Psoas muscle (tissue), 8 donors: Measurements from ENCODE around the gene ARAP3. TPM values are rescaled to one million over a fixed set of nuclear protein-coding genes. Genes with fewer than 3 reads are reported as not detected.
"Not testable (repeated sequence)": the region's sequence is repeated elsewhere in the genome, so short reads cannot be mapped to it uniquely, and the experiment has no call there.

ENCODE experiments used
- ATAC-seq, 4 donors: fragments of 200-7000 bp; cut with Tn5 transposase; one replicate each; pipeline ENCODE4 v1.9.1; 2020; ENCODE audit warnings: moderate library complexity in 3 of 4, mild to moderate bottlenecking in 2 of 4
- DNase-seq, 2 donors: peaks; one replicate each; pipeline ENCODE4 v3.0.0-alpha.2; 2020
- H3K27ac ChIP-seq: fragments of 200-600 bp; one replicate; pipeline ENCODE4 v1.8.0; 2022
- H3K27me3 ChIP-seq, 3 donors: fragments of 200-600 bp in 1 of 3; one replicate each; pipeline versions ENCODE4 v1.6.1 to v1.8.0; 2013 to 2022; ENCODE audit warnings: low read length in 2 of 3, mild to moderate bottlenecking in 2 of 3, moderate library complexity in 1 of 3; ENCODE audit not compliant: insufficient read depth in 3 of 3
- H3K36me3 ChIP-seq, 2 donors: fragments of 200-600 bp in 1 of 2; one replicate each; pipeline versions ENCODE4 v1.6.1 to v1.8.0; 2013 to 2022; ENCODE audit warnings: low read depth in 1 of 2, mild to moderate bottlenecking in 1 of 2, moderate library complexity in 1 of 2; ENCODE audit not compliant: insufficient read depth in 1 of 2
- H3K4me1 ChIP-seq: fragments of 200-600 bp; one replicate; pipeline ENCODE4 v1.8.0; 2022
- H3K4me3 ChIP-seq: fragments of 200-600 bp; one replicate; pipeline ENCODE4 v1.8.0; 2022; ENCODE audit warnings: mild to moderate bottlenecking
- H3K9me3 ChIP-seq: fragments of 200-600 bp; one replicate; pipeline ENCODE4 v1.8.0; 2022
- WGBS, 3 donors: extraction: QIAGEN DNeasy Blood & Tissue Kit; methylation state at CpG; one replicate each; pipeline versions ENCODE4 v1.1.6 to v1.1.7; 2013; 5-methylcytosine and 5-hydroxymethylcytosine counted together
- intact Hi-C, 2 donors: fragments of 100-400 bp; cut with DNase I; formaldehyde crosslinking; loops; one replicate each; pipeline versions ENCODE4 v1.11.0 to v1.14.2; 2022
- polyA plus RNA-seq, 3 donors: library from polyadenylated mRNA; stranded (reverse); fragments of 200-250 nt; gene quantifications; one replicate each; pipeline ENCODE4 v1.2.3, GENCODE V29; 2013
- total RNA-seq, 4 donors: library from RNA; stranded (reverse); fragmentation: NEBNext Ultra II Directional in 2 of 4; extraction: Animal tissue kit (Norgen Biotek cat#: 25700) in 2 of 4; gene quantifications; one replicate each; pipeline versions ENCODE4 v1.2.1 to v1.2.4, GENCODE V29; 2021 to 2023
- TF ChIP-seq, protein P1 (sequence below): fragments of 200-600 bp; IDR thresholded peaks from one replicate; pipeline ENCODE4 v1.8.0; 2022; ENCODE audit warnings: antibody characterized with exemption
- donor health status: healthy with polysubstance abuse.
- donor health status: DM: no; HTN: no; CAD: no; lungs with moderate emphysema.
- donor health status: Bipolar disorder and iron deficiency.
- donor health status: healthy.
- donor health status: DM: yes; HTN: yes; CAD: no.
- donor health status: DM: no; HTN: no; CAD: no.
- donor health status: DM: no; HTN: no; CAD: no.
- donor health status: DM: yes; HTN: yes; CAD: no.

Gene ARAP3
- total and polyA plus RNA-seq, 7 donors = 2.4 to 10.0 (median 5.2) TPM

DNA sequence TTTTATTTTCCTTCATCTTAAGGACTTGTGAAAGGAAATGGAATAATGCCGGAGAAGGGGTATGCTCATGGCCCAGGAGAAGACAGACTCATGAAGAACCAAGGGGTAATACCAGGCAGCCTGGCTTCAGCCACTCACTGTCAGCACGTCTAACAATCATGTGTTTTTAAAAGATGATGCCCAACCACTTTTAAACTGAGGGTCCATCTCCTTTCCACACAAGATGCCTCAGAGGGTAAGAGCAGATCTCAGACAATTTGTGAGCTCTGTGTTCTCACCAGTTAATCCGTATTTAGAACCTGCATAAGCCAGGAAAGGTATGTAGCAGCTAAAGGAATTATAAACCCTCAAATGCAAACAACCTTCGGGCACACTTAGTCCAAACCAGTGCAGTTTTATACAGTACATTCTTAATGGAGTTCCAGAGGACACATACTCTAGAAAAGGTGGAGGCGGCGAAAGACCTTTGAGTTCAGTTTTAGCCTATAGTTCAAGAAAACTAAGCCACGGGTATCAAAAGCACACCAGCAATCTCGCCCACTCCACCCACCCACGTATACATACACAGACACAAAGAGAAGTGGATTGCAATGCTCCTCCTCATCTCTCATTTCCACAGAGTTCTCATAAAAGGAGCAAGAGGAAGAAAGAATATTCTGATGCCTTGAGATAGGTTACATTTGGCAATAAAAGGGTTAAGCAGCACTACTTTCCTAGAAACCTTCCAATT lies 65.9 kb downstream of the ARAP3 start:
- Histone ChIP-seq H3K9me3 (no peaks in the 10 kb centered on the region), H3K27me3 (no peaks in the 10 kb centered on the region), H3K4me3 (peak overlapping the region; percentile 99), H3K4me1 (peaks cover 58% of the 10 kb centered on the region), H3K36me3 (peaks cover 2 to 32% of the 10 kb centered on the region in 2 donors), H3K27ac (peak overlapping the region; percentile 100)
- DNase-seq (no peak), ATAC-seq (no peak)
- WGBS, 3 donors = 63 to 77% (median 64%) methylated on average over 9 of the region's 9 CpGs
- intact Hi-C loops = no loop called here
- TF ChIP-seq, protein P1, sequence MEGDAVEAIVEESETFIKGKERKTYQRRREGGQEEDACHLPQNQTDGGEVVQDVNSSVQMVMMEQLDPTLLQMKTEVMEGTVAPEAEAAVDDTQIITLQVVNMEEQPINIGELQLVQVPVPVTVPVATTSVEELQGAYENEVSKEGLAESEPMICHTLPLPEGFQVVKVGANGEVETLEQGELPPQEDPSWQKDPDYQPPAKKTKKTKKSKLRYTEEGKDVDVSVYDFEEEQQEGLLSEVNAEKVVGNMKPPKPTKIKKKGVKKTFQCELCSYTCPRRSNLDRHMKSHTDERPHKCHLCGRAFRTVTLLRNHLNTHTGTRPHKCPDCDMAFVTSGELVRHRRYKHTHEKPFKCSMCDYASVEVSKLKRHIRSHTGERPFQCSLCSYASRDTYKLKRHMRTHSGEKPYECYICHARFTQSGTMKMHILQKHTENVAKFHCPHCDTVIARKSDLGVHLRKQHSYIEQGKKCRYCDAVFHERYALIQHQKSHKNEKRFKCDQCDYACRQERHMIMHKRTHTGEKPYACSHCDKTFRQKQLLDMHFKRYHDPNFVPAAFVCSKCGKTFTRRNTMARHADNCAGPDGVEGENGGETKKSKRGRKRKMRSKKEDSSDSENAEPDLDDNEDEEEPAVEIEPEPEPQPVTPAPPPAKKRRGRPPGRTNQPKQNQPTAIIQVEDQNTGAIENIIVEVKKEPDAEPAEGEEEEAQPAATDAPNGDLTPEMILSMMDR = no peak

DNA sequence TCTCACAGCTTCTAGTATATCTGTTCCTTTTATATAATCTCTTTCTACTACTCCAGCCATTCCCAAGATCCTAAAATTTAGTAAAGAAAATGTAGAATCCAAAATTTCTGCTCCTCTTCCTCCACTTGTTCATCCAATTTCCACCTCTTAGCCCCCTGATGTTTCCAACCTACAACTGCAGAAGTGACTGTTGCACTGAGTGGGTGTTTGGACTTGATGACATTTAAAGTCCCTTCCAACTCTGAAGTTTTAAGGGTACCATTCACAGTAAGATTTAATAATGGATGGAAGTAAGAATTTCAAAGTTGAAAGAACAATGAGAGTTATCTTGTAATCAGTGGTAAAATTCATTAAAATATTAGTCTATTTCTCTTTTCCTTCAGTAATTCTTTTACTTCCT lies 68.7 kb downstream of the ARAP3 start:
- intact Hi-C loops = no loop called here
- no peaks in the 10 kb centered on the region for H3K9me3 ChIP-seq
- H3K36me3 ChIP-seq = peaks cover 0 to 17% of the 10 kb centered on the region in 2 donors
- no peaks in the 10 kb centered on the region for H3K27me3 ChIP-seq
- H3K27ac ChIP-seq = peak overlapping the region; percentile 100
- H3K4me1 ChIP-seq = peaks cover 80% of the 10 kb centered on the region
- ATAC-seq (no peak), DNase-seq (no peak)
- peak overlapping the region; percentile 34 for H3K4me3 ChIP-seq
- TF ChIP-seq, protein P1 = no peak

DNA sequence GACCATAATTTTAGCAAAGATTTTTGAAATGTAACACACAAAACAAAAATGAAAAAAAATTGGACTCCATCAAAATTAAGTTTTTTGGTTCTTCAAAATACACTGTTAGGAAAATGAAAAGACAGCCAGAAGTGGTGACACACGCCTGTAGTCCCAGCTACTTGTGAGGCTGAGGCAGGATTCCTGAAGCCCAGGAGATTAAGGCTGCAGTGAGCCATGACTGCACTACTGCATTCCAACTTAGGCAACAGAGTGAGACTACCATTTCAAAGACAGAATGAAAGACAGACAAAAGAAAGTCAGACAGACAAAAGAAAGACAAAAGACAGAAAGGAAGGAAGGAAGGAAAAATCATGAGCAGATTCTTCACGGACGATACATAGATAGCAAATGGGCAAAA lies 70.7 kb downstream of the ARAP3 start:
- H3K36me3 ChIP-seq = peaks cover 0 to 17% of the 10 kb centered on the region in 2 donors
- no peak overlapping the region for H3K27ac ChIP-seq
- peak overlapping the region; percentile 2 for H3K4me3 ChIP-seq
- intact Hi-C loops = no loop called here
- TF ChIP-seq, protein P1 = no peak
- ATAC-seq (peak in 3 of 4 donors; percentile 37 to 48 (median 47)), DNase-seq (no peak)
- H3K27me3 ChIP-seq = no peaks in the 10 kb centered on the region
- 85 to 88% (median 87%) methylated on average over 3 of the region's 3 CpGs for WGBS, 3 donors
- H3K9me3 ChIP-seq = no peaks in the 10 kb centered on the region
- H3K4me1 ChIP-seq = peaks cover 80% of the 10 kb centered on the region

DNA sequence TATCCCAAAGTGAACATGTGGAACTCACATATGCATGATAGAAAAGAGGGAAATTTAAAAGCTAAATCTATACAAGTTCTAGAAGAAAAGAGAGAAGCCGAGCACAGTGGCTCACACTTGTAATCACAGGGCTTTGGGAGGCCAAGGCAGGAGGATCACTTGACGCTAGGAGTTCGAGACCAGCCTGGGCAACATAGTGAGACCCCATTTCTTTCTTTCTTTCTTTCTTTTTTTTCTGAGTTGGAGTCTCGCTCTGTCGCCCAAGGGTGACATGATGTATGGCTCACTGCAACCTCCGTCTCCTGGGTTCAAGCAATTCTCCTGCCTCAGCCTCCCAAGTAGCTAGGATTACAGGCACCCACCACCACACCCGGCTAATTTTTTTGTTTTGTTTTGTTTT lies 72.1 kb downstream of the ARAP3 start:
- ATAC-seq, H3K27ac ChIP-seq, intact Hi-C loops, H3K4me3 ChIP-seq, DNase-seq, H3K9me3 ChIP-seq, H3K36me3 ChIP-seq, H3K27me3 ChIP-seq: not testable (repeated sequence)
- WGBS, 3 donors = 97 to 98% (median 98%) methylated on average over 7 of the region's 7 CpGs
- H3K4me1 ChIP-seq = peaks cover 79% of the 10 kb centered on the region

DNA sequence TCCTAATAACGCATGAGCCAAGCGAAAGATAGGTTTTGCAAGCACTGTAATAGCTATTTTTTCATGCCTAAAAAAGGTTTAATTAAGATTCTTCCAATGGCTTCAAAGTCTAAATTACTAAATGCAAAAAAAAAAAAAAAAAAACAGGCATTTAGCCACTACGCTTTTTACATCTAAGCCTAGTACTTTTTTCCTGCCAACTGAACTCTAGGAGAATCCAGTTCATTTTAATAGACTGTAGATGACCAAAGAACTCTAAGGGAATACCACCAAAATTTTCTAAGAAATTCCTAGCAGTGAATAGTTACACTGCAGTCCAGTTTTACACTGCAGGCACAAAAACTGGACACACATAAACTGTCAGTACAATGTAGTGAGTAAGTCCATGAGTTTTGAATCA lies 73.0 kb downstream of the ARAP3 start:
- H3K4me1 ChIP-seq = peaks cover 80% of the 10 kb centered on the region
- ATAC-seq (no peak), DNase-seq (no peak)
- intact Hi-C loops = no loop called here
- no peak overlapping the region for H3K4me3 ChIP-seq
- no peaks in the 10 kb centered on the region for H3K9me3 ChIP-seq
- 94 to 96% (median 94%) methylated on average over 3 of the region's 3 CpGs for WGBS, 3 donors
- H3K27ac ChIP-seq = no peak overlapping the region
- TF ChIP-seq, protein P1 = no peak
- no peaks in the 10 kb centered on the region for H3K27me3 ChIP-seq
- peaks cover 0 to 9% of the 10 kb centered on the region in 2 donors for H3K36me3 ChIP-seq
